CD4-positive, alpha-beta T cell treated with Interleukin-6 at 100 ng/mL for 8 hours (primary cell): ENCODE results near the gene KIR3DL3.
A peak's percentile ranks its signal among the peaks of the same experiment; 100 is the strongest.
"Not testable (repeated sequence)": the region's sequence is repeated elsewhere in the genome, so short reads cannot be mapped to it uniquely, and the experiment has no call there.

Source experiments
- DNase-seq: peaks from one replicate; pipeline ENCODE4 v3.0.0-alpha.2; 2020; ENCODE audit warnings: mixed read lengths, low spot score

The KIR3DL3 gene

DNA sequence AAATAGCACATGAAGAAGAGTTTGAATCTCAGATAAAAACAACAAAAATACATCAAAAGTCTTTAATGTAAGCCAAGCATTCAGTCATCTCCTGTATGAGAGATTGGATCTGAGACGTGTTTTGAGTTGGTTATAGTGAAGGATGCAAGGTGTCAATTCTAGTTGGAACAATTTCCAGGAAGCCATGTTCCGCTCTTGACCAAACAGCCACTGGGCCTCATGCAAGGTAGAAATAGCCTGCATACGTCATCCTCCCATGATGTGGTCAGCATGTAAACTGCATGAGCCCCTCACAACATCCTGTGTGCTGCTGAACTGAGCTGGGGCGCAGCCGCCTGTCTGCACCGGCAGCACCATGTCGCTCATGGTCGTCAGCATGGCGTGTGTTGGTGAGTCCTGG, at the start of gene KIR3DL3:
Gene KIR3DL3, plus strand, starts transcription at position 301 of the 400 bp plus-strand sequence. Its CDS starts 55 bp downstream, at position 356.
- no peak for DNase-seq

DNA sequence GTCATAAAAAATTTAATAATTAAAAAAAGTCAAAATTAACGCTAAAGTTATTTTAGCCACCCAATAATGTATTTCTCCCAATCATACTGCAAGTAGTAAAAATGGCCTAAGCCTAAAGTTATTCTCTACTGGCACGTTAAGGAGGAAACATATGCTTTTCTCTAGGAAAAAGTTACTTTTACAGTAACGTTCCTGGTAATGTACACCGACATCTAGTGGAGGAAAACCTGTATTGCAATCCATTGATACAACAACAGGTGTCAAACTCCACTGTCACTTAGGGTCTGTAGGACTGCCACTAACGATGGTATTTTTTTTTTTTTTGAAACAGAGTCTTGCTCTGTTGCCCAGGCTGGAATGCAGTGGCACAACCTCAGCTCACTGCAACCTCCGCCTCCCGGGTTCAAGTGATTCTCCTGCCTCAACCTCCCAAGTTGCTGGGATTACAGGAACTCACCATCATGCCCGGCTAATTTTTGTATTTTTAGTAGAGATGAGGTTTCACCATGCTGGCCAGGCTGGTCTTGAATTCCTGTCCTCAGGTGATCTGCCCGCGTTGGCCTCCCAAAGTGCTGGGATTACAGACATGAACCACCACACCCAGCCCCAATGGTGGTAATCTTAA, 47.9 kb upstream of the KIR3DL3 start:
- DNase-seq: peak; percentile 17

DNA sequence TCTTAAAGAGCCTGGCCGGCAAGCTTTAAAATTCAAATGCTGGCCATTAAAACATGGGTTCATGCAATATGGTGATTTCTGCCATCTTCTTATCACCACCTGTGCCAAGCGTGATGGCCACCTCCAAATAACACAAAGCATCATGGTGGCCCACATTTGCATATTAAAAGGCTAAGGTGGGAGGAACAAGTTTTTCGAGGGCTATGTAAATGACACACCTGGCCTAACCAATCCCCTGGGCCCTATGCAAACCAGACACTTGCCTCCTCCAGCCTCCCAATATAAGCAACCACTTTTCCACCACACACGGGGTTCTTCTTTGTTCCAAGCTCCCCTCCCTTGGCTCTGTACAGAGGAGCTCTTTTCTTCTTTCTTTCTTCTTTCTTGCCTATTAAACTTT, 47.0 kb upstream of the KIR3DL3 start:
- DNase-seq: no peak

DNA sequence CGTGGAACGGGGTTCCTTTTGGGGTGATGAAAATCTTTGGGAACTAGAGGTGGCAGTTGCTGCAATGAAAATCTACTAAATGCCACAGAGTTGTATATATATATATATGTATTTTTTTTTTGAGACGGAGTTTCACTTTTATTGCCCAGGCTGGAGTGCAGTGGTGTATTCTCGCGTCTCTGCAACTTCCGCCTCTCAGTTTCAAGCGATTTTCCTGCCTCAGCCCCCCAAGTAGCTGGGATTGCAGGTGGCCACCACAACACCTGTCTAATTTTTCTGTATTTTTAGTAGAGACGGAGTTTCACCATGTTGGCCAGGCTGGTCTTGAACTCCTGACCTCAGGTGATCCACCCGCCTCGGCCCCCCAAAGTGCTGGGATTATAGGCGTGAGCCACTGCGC, 42.6 kb upstream of the KIR3DL3 start:
- not testable (repeated sequence) for DNase-seq

DNA sequence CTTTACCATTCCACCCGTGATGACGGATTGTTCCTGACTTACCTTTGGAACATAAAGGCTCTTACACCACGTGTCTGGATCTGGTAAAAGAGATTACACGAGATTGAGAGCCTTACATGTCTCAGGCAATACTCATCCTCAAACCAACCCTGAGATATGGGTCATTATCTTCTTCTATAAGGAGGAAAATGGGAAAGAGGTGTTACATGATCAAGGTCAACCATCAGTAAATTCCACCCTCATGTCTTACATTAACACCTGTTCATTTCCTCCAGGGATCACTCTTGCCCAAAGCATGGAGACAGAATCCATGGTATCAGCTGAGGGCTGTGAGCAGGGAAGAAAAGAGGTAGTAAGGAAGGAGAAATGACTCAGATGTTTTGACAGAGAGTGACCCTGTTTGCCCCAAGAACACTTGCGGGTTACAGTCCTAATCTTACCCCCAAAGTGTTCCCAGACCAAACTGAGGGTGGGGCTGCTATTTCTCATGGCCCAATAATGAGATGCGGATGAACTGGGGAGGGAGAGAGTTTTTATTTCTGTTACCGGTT, 41.9 kb upstream of the KIR3DL3 start:
- DNase-seq: no peak

DNA sequence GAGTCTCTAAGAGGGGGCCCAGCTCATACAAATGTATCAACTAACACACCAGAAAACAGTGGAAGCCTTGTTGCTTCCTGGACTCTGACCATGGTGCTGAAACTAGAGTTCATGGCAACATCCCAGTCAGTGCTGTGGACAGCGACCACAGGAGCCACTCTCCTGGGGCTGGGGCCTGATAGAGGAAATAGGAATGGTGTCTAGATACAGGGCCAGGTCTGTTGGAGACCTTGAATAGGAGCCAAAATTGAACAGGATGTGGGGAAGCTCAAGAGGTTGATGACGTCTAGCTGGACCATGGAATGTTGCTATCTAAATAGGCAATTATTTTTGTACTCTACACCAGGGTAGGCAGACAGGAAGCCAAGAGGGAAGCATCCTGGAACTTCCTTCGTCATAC, 39.7 kb upstream of the KIR3DL3 start:
- no peak for DNase-seq

DNA sequence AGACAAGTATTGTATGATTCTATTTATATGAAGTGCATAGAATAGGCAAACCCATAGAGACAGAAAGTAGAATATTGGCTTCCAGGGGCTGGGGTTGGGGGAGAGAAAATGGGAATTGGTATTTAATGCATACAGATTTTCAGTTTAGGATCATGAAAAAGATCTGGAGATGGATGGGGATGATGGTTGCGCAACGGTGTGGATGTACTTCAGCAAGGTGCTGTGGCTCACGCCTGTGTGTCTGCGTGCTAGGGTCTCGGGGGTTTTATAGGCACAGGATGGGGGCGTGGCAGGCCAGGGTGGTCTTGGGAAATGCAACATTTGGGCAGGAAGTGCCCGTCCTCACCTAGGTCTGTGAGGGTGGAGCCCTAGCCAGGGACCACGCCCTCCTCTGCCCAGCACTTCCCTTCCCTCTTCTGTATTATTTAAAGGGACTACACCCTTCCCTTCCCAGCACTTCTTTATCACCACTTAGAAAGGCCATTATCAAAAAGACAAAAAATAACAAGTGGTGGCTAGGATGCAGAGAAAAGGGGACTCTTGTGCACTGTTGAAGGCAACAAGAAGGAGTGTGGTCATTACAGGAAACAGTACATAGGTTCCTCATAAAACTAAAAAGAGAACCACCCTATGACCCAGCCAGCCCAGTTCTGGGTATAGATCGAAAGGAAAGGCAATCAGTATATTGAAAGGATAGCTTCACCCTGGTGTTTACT, 32.5 kb upstream of the KIR3DL3 start:
- DNase-seq: no peak

DNA sequence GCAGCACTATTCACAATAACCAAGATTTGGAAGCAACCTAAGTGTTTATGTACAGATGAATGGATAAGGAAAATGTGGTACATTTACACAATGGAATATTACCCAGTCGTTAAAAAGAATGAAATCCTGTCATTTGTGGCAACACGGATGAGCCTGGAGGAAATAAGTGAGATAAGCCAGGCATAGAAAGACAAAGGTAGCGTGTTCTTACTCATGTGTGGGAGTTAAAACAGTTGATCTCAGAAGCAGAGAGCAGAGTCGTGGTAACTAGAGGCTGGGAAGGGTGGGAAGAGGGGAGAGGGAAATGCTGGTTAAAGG, 32.0 kb upstream of the KIR3DL3 start:
- DNase-seq: no peak

DNA sequence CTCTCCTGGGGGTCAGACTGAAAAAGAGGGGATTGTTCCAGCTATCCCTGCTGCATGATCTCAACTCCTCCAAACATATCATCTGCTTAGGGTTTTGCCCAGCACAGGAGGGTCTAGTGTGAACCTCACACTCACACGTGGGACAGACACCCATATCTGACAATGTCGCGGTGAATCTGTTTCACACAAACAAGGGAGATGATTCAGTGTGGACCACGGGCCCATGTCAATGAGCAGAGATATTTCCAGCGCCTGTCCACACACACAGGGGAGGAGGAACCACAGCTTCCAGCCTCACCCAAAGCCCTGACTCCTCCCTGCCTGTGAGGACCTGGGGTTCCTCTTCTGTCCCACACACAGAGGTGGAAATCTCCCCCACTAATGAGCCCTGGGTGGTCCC, 29.6 kb upstream of the KIR3DL3 start:
- no peak for DNase-seq

DNA sequence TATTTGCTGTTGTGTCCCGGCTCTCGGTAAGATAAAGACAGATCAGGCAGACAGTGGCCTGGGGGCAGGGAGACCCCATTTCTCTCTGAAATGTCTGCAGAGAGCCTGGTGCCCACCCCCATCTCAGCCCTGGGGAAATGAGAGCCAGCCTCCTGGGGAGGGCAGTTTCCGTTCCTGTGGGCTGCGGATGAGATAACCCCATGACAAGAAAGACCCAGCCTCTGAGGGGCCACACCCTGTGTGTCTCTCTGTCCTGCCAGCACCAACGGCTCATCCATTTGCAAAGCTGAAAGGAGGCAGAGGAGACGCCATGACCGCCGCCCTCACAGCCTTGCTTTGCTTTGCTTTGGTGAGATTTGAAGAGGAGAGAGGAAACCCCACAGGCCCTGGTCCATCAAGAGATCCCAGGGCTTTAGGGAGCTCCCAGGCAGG, 28.1 kb upstream of the KIR3DL3 start:
- DNase-seq: no peak

DNA sequence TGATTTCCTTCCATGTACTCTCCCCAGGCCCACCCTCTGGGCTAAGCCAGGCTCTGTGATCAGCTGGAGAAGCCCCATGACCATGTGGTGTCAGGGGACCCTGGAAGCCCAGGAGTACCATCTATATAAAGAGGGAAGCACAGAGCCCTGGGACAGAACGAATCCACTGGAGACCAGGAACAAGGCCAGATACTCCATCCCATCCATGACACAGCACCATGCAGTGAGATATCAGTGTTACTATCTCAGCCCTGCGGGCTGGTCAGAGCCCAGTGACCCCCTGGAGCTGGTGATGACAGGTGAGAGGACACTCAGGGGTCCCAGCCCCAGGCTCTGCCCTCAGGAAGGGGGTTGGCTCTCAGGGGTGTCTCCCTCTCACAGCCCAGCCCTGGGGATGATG, 27.5 kb upstream of the KIR3DL3 start:
- DNase-seq: no peak

DNA sequence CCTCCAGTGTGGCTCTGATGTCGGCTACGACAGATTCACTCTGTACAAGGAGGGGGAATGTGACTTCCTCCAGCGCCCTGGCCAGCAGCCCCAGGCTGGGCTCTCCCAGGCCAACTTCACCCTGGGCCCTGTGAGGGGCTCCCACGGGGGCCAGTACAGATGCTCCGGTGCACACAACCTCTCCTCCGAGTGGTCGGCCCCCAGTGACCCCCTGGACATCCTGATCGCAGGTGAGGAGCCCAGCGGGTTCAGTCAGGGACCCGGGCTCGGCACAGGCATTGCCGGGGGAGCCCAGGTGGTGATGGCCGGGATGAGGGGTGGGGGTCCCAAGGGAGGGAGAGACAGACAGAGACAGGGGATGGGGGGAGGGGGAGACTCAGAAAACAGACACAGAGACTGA, 26.5 kb upstream of the KIR3DL3 start:
- DNase-seq: not testable (repeated sequence)

DNA sequence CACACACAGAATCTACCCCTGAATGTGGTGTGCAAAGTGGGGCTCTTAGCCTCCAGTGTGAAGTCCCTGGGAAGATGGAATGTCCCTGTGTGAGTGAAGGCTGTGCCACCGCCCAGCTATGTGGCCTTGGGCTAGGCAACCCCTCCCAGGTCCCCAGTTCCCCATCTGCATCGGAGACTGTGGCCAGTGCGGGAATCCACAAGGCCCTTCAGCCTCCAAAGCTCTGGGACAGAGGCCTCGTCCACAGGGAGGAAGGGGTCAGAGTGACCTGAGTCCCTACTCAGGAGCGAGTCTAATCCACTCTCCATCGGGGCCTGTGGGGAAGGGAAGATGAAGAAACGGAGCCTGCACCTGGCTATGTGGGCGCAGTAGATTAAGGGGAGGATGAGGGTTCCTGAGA, 19.3 kb upstream of the KIR3DL3 start:
- DNase-seq: no peak

DNA sequence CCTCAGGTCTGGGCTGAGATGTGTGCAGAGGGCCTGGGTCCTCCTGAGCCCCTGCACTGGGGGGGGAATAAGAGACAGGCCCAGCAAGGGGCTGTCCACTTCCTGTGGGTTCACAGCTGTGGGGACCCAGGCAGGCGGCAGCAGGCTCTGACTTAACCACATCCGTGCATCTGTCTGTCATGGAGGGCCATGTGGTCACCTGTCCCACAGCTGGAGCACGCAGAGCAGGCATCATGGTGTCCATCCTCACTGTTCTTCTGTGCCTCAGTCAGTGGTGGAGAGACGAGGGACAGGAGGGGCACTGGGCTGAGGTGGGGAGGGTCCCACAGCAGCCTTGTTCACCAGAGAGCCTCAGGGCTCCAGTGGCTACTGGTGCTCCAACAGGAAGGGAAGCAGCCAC, 16.3 kb upstream of the KIR3DL3 start:
- no peak for DNase-seq

DNA sequence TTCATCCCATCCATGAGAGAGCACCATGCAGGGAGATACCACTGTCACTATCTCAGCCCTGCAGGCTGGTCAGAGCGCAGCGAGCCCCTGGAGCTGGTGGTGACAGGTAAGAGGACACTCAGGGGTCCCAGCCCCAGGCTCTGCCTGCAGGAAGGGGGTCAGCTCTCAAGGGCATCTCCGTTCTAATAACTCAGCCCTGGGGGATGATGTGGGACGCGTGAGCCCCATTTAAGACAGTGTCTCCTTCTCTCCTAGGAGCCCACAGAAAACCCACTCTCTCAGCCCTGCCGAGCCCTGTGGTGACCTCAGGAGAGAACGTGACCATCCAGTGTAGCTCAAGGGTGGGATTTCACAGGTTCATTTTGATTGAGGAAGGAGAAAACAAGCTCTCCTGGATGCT, 15.5 kb upstream of the KIR3DL3 start:
- no peak for DNase-seq

DNA sequence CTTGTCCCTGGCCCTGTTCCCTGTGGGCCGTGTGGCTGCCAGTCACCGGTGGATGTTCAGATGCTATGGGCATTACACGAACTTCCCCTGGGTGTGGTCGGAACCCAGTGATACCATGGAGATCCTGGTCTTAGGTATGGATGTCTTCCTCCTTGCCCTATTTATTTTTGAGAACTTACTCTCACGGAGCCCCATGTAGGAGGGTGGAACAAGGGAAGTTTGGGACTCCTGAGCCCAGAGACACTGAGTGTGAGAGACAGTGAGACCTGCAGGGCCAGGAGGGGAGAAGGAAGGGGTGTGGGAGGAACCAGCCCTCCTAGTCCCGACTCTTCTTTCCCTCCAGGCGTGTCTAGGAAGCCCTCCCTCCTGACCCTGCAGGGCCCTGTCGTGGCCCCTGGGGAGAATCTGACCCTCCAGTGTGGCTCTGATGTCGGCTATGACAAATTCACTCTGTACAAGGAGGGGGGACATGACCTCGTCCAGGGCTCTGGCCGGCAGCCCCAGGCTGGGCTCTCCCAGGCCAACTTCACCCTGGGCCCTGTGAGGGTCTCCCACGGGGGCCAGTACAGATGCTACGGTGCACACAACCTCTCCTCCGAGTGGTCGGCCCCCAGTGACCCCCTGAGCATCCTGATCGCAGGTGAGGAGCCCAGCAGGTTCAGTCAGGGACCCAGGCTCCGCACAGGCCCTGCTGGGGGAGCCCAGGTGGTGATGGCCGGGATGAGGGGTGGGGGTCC, 14.9 kb upstream of the KIR3DL3 start:
- no peak for DNase-seq

DNA sequence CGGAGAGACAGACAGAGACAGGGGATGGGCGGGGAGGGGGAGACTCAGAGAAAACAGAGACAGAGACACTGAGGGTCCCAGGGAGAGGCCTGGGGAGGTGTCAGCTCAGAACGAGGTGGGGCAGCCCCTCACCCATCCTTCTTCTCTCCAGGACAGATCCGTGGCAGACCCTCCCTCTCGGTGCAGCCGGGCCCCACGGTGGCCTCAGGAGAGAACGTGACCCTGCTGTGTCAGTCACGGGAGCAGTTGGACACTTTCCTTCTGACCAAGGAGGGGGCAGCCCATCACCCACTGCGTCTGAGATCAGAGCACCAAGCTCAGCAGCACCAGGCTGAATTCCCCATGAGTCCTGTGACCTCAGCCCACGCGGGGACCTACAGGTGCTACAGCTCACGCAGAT, 14.3 kb upstream of the KIR3DL3 start:
- DNase-seq: not testable (repeated sequence)

DNA sequence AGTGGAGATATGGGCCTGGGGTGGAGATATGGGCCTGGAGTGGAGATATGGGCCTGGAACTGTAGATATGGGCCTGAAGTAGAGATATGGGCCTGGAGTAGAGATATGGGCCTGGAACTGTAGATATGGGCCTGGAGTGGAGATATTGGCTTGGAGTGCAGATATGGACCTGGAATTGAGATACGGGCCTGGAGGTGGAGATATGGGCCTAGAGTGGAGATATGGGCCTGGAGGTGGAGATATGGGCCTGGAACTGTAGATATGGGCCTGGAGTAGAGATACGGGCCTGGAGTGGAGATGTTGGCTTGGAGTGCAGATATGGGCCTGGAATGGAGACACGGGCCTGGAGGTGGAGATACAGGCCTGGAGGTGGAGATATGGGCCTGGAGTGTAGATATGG, 402 bp downstream of the KIR3DL3 start:
- no peak for DNase-seq

DNA sequence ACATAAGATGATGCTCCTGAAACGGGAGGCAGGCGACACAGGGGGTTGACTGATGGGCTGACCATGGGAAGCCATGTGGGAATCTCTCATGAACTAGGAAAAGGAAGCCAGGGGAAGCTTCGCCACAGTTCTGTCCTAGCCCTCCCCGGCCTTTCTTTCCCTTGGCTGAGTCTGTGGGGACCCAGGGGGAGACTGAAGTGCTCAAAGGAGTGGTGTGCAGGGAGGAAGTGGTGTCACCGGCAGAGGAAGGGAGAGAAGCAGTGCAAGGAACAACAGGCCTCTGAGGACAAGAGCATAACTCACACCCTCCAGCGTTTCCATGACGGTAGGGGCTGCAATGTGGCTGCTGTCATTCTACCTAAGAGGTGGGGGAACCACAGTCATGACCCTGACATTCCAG, 1.1 kb downstream of the KIR3DL3 start:
- no peak for DNase-seq

DNA sequence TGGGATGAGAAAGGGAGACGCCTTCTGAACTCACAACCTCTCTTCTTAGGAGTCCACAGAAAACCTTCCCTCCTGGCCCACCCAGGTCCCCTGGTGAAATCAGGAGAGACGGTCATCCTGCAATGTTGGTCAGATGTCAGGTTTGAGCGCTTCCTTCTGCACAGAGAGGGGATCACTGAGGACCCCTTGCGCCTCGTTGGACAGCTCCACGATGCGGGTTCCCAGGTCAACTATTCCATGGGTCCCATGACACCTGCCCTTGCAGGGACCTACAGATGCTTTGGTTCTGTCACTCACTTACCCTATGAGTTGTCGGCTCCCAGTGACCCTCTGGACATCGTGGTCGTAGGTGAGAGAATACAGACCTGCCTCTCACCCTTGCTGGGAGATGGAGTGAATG, 3.3 kb downstream of the KIR3DL3 start:
- no peak for DNase-seq

DNA sequence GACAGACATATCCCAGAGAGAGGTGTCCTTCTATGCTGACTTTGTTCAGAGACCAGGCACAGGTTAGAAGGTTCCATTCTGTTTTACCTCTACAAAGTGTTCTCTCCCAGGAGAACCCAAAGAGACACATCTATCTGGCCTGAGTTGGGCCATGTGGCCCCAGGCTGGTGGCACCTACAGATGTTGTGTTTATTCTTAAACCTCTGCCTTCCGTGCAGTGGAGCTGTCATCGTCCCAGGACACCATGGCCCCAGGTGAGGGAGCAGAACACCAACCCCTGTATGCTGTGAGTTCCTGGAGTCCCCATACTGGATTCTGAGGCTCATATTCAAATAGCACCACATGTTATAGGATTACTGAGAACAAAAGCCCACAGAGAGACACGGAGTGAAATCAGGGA, 3.9 kb downstream of the KIR3DL3 start:
- no peak for DNase-seq

DNA sequence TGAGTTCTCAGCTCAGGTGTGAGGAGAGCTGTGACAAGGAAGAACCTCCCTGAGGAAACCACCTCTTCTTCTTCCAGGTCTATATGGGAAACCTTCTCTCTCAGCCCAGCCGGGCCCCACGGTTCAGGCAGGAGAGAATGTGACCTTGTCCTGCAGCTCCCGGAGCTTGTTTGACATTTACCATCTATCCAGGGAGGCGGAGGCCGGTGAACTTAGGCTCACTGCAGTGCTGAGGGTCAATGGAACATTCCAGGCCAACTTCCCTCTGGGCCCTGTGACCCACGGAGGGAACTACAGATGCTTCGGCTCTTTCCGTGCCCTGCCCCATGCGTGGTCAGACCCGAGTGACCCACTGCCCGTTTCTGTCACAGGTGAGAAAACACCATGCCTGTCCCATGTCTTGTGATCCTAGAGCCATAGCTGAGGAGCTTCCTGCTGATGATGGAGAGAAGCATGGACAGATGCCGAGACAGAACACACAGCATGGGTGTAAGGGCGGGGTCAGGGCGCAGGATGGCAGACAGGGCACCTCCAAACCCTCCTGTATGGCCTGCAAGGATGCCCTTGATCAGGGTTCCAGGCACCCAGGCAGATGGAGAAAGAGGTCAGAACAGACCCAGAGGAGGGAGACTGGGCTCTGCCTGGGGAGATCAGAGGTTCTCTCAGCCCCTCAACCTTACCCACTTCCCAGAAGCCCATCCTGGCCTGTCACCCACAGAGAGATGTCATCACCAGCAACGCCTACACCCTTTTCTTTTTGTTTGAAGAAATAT, 5.4 kb downstream of the KIR3DL3 start:
- no peak for DNase-seq
